Measurements from ENCODE around the gene NCDN. TPM values are rescaled to one million over a fixed set of nuclear protein-coding genes. Genes with fewer than 3 reads are reported as not detected.

Gene NCDN
- total RNA-seq, 4 donors from 2014 or later, result 6.3 to 10.5 (median 7.9) TPM

GRCh38 chr1:35580949-35581388, 23.4 kb downstream of the NCDN start:
- TF ChIP-seq CTCF (IDR thresholded peaks at IDR 0.05; ENCODE audit: low read depth), result no peak

- no peak for TF ChIP-seq CTCF (IDR thresholded peaks at IDR 0.05; ENCODE audit: low read depth)
Observed at GRCh38 chr1:35585281-35585680, 27.7 kb downstream of the NCDN start.

- TF ChIP-seq CTCF (IDR thresholded peaks at IDR 0.05; ENCODE audit: low read depth), result no peak
Observed at GRCh38 chr1:35586808-35587207, 29.2 kb downstream of the NCDN start.

- TF ChIP-seq CTCF (IDR thresholded peaks at IDR 0.05; ENCODE audit: low read depth), result no peak
Observed at GRCh38 chr1:35587736-35588135, 30.1 kb downstream of the NCDN start.

GRCh38 chr1:35588197-35588910, 30.8 kb downstream of the NCDN start:
- no peak for TF ChIP-seq CTCF (IDR thresholded peaks at IDR 0.05; ENCODE audit: low read depth)

GRCh38 chr1:35589516-35590427, 32.2 kb downstream of the NCDN start:
- TF ChIP-seq CTCF (IDR thresholded peaks at IDR 0.05; ENCODE audit: low read depth), result no peak

- TF ChIP-seq CTCF (IDR thresholded peaks at IDR 0.05; ENCODE audit: low read depth), result no peak
Observed at GRCh38 chr1:35590476-35591040, 33.0 kb downstream of the NCDN start.
